ENCODE measurements around the gene QRICH1. TPM values are rescaled to one million over a fixed set of nuclear protein-coding genes. Genes with fewer than 3 reads are reported as not detected.

The QRICH1 gene
- total and polyA plus RNA-seq, 10 of the 15 experiments (the other 5 are each of a cell fraction or from before 2014, with no cell fraction given): 22.2 to 116 (median 81.4) TPM

GRCh38 chr3:49013113-49013737, 80.6 kb downstream of the QRICH1 start:
- intact Hi-C loops (cut with micrococcal nuclease; ENCODE audit: unreplicated experiment) (no loop called here), in situ Hi-C loops (cut with MboI) (no loop called here)
- no peak overlapping the region for H3K4me3 ChIP-seq
- TF ChIP-seq GATAD2B (conservative IDR thresholded peaks at IDR 0.05; ENCODE audit: low read depth) (no peak), ZNF592 (IDR thresholded peaks at IDR 0.05) (no peak), CEBPZ (IDR thresholded peaks at IDR 0.05; ENCODE audit: low read depth, low read length) (no peak), E4F1 (IDR thresholded peaks at IDR 0.05; ENCODE audit: borderline replicate concordance, partially characterized antibody) (no peak), SREBF1 (IDR thresholded peaks at IDR 0.05; ENCODE audit: low read length) (no peak), POLR2AphosphoS5 (IDR thresholded peaks at IDR 0.05; ENCODE audit: low read length) (peak; percentile 47; the same call in 1 of the 2 replicates)
- RAD21 ChIA-PET (ENCODE audit: unreplicated experiment): interaction anchor here (2.5 kb wide), 1 partner anchor 25 kb away, joined by 9 read pairs; no protein-coding TSS in a partner anchor
- peaks cover 10% of the 10 kb centered on the region for H3K4me1 ChIP-seq (ENCODE audit: control insufficient read depth, insufficient read depth, low read length)
- H3K4me2 ChIP-seq (ENCODE audit: control insufficient read depth, insufficient read depth): no peak overlapping the region
- SMC1A ChIA-PET (ENCODE audit: uncharacterized antibody, unreplicated experiment): no interaction called here
- H3K27me3 ChIP-seq (replicated peaks in 1 of 2; ENCODE audit: control insufficient read depth in 2 of 2, insufficient read depth in 2 of 2, low read length in 1 of 2): no peaks in the 10 kb centered on the region
- no peak for DNase-seq (ENCODE audit: low read depth, low spot score)
- no peak overlapping the region for H3K9ac ChIP-seq (ENCODE audit: control insufficient read depth, insufficient read depth, low read length)
- BruUV-seq (replicated peaks): no TSS peak
- H3K36me3 ChIP-seq (ENCODE audit: control insufficient read depth in 2 of 2, insufficient read depth in 2 of 2, low read length in 1 of 2): peaks cover 24 to 30% of the 10 kb centered on the region in 2 experiments
- POLR2A ChIA-PET: interaction anchor here (0.5 to 2.6 kb wide), 3 partner anchors 8 to 49 kb away, joined by 3 to 7 read pairs (median 7); partner anchors contain the start of gene NDUFAF3
- H3K9me3 ChIP-seq (replicated peaks; ENCODE audit: control insufficient read depth, insufficient read depth, low read length): no peaks in the 10 kb centered on the region
- CTCF ChIA-PET: interaction anchor here (0.6 to 4.7 kb wide), 4 partner anchors 25 to 273 kb away, joined by 4 to 44 read pairs (median 5); no protein-coding TSS in a partner anchor
- H3K79me2 ChIP-seq (ENCODE audit: control insufficient read depth, insufficient read depth, low read length): peaks cover 21% of the 10 kb centered on the region
- no peak overlapping the region for H3K27ac ChIP-seq (ENCODE audit: control insufficient read depth, insufficient read depth)
- no peak for FAIRE-seq
- peaks cover 7% of the 10 kb centered on the region; the same call in 1 of the 2 replicates for H4K20me1 ChIP-seq (ENCODE audit: control insufficient read depth, insufficient read depth)
- no peak overlapping the region for H2AFZ ChIP-seq (ENCODE audit: control insufficient read depth, low read depth, low read length)
- 90% methylated on average over 19 of the region's 19 CpGs for WGBS (ENCODE audit: insufficient coverage, insufficient replicate concordance, low lambda C conversion rate, missing lambda C conversion rate)
- ATAC-seq: no peak
